OCI-LY1 (cell line): Measurements from ENCODE around the gene BZW1.

ENCODE experiments used
- CTCF ChIP-seq: fragments of 200-600 bp; sonication (generic), shearing (Covaris generic); IDR thresholded peaks from 2 replicates; pipeline ENCODE4 v1.5.1; 2017; ENCODE audit warnings: mild to moderate bottlenecking, antibody characterized with exemption, low read length, moderate library complexity, mixed read lengths
- EZH2 ChIP-seq: fragments of 200-600 bp; sonication (generic), shearing (Covaris generic); IDR thresholded peaks from 2 replicates; pipeline ENCODE4 v1.8.0; 2017; ENCODE audit warnings: borderline replicate concordance, mixed run types, mild to moderate bottlenecking, antibody characterized with exemption, low read length, moderate library complexity, mixed read lengths

- TF ChIP-seq EZH2 (no peak), CTCF (no peak)
These were observed 24.2 kb upstream of the BZW1 start for GRCh38 chr2:200787351-200788120.
